A549 (cell line): Measurements from ENCODE around the gene AJAP1. TPM values are rescaled to one million over a fixed set of nuclear protein-coding genes. Genes with fewer than 3 reads are reported as not detected.

ENCODE experiments used
- ATAC-seq, 2 experiments: fragments of 200-7000 bp in 1 of 2; fragments of >200 bp in 1 of 2; cut with Nextera tagmentation in 1 of 2; cut with Tn5 transposase in 1 of 2; 3 replicates each; pipeline versions ENCODE4 v1.8.0 to v1.9.1; 2018 to 2020; ENCODE audit warnings: mild to moderate bottlenecking in 1 of 2, moderate library complexity in 1 of 2
- CTCF ChIA-PET: fragments of 300-600 bp; sonication (Branson Sonifier 250); formaldehyde crosslinking; extraction: SDS; loops from one replicate; lab custom pipeline; 2021; ENCODE audit warnings: antibody characterized with exemption, inconsistent platforms; lab: Yijun Ruan, JAX
- POLR2A ChIA-PET: fragments of 350-600 bp; formaldehyde crosslinking; extraction: SDS; loops from one replicate; lab custom pipeline; 2021; ENCODE audit warnings: antibody characterized with exemption, inconsistent platforms; lab: Yijun Ruan, JAX
- DNase-seq, 2 experiments: peaks; one replicate each; pipeline versions ENCODE4 v3.0.0 to v3.0.0-alpha.2; 2011 to 2016; ENCODE audit warnings: low read depth in 1 of 2, low spot score in 1 of 2
- FAIRE-seq: peaks from 2 replicates; lab custom pipeline; 2011; peaks lifted over from hg19 to GRCh38; lab: Jason Lieb, UNC
- H3K27ac ChIP-seq, 2 experiments: fragments of >200 bp; sonication (Bioruptor Twin); formaldehyde crosslinking; 3 replicates each; pipeline ENCODE4 v1.5.1; 2016 to 2017
- H3K4me1 ChIP-seq: fragments of >200 bp; sonication (Bioruptor Twin); formaldehyde crosslinking; 3 replicates; pipeline ENCODE4 v1.6.1; 2016
- H3K4me2 ChIP-seq: fragments of >200 bp; sonication (Bioruptor Twin); formaldehyde crosslinking; 3 replicates; pipeline ENCODE4 v1.6.1; 2016
- H3K4me3 ChIP-seq: fragments of >200 bp; sonication (Bioruptor Twin); formaldehyde crosslinking; 3 replicates; pipeline ENCODE4 v1.5.1; 2016
- H3K9me3 ChIP-seq: fragments of >200 bp; sonication (Bioruptor Twin); formaldehyde crosslinking; 3 replicates; pipeline ENCODE4 v1.6.1; 2016
- CBX2 ChIP-seq: fragments of 200-600 bp; sonication (generic); IDR thresholded peaks from 2 replicates; pipeline ENCODE4 v1.6.1; 2016; ENCODE audit warnings: low read depth, mild to moderate bottlenecking, borderline replicate concordance
- CBX8 ChIP-seq: fragments of 200-600 bp; sonication (generic); IDR thresholded peaks from 2 replicates; pipeline ENCODE4 v1.6.1; 2016
- CEBPB ChIP-seq, 2 experiments: fragments of >200 bp in 1 of 2; sonication (Bioruptor Twin) in 1 of 2; formaldehyde crosslinking in 1 of 2; IDR thresholded peaks; 2 replicates each; pipeline ENCODE4 v1.6.1; 2012 to 2016
- EHF ChIP-seq: fragments of 250-450 bp; sonication (Bioruptor Pico); IDR thresholded peaks from 2 replicates; pipeline ENCODE4 v1.5.0; 2020; ENCODE audit warnings: mild to moderate bottlenecking
- EP300 ChIP-seq, 2 experiments: fragments of >200 bp; sonication (Bioruptor Twin); formaldehyde crosslinking; IDR thresholded peaks; 2 replicates in 1 of 2; 3 replicates in 1 of 2; pipeline ENCODE4 v1.6.1; 2016 to 2017
- FOXS1 ChIP-seq: fragments of 250-450 bp; sonication (Bioruptor Pico); IDR thresholded peaks from 2 replicates; pipeline ENCODE4 v1.5.0; 2020; ENCODE audit warnings: mild to moderate bottlenecking, moderate library complexity
- HDAC2 ChIP-seq: fragments of 200-600 bp; sonication (generic); IDR thresholded peaks from 2 replicates; pipeline ENCODE4 v1.6.1; 2016
- HES2 ChIP-seq: fragments of >200 bp; sonication (Bioruptor Twin); formaldehyde crosslinking; IDR thresholded peaks from 2 replicates; pipeline ENCODE4 v1.6.1; 2016
- JUN ChIP-seq, 2 experiments: fragments of >200 bp; sonication (Bioruptor Twin); formaldehyde crosslinking; IDR thresholded peaks; 2 replicates in 1 of 2; 3 replicates in 1 of 2; pipeline ENCODE4 v1.6.1; 2016 to 2017
- JUNB ChIP-seq: fragments of >200 bp; sonication (Bioruptor Twin); formaldehyde crosslinking; IDR thresholded peaks from 2 replicates; pipeline ENCODE4 v1.6.1; 2016
- KDM5A ChIP-seq: fragments of 200-600 bp; sonication (generic); IDR thresholded peaks from 2 replicates; pipeline ENCODE4 v1.6.1; 2016; ENCODE audit warnings: antibody characterized with exemption, mild to moderate bottlenecking
- MAFK ChIP-seq: fragments of 450-650 bp; IDR thresholded peaks from 2 replicates; pipeline ENCODE4 v1.6.1; 2014; ENCODE audit not compliant: partially characterized antibody
- PHF8 ChIP-seq: fragments of 200-600 bp; sonication (generic); IDR thresholded peaks from 2 replicates; pipeline ENCODE4 v1.6.1; 2016; ENCODE audit warnings: low read depth, mild to moderate bottlenecking, antibody characterized with exemption, moderate library complexity, borderline replicate concordance
- POLR2AphosphoS2 ChIP-seq: conservative IDR thresholded peaks from 2 replicates; pipeline ENCODE4 v1.6.1; 2012; ENCODE audit warnings: low read length, improper control_type of control experiment, inconsistent platforms
- RARB ChIP-seq: fragments of 250-450 bp; sonication (Bioruptor Pico); IDR thresholded peaks from 2 replicates; pipeline ENCODE4 v1.8.0; 2021; ENCODE audit warnings: mild to moderate bottlenecking, moderate library complexity
- TFCP2L1 ChIP-seq: fragments of 250-450 bp; sonication (Bioruptor Pico); IDR thresholded peaks from 2 replicates; pipeline ENCODE4 v1.5.0; 2021; ENCODE audit warnings: mild to moderate bottlenecking
- ZSCAN20 ChIP-seq: fragments of 250-450 bp; sonication (Bioruptor Pico); IDR thresholded peaks from 2 replicates; pipeline ENCODE4 v1.8.0; 2022; ENCODE audit warnings: mild to moderate bottlenecking, moderate library complexity
- WGBS: methylation state at CpG from one replicate; pipeline ENCODE4 v1.1.6; 2017; ENCODE audit errors: missing lambda C conversion rate; 5-methylcytosine and 5-hydroxymethylcytosine counted together
- polyA plus RNA-seq, 4 experiments: library from polyadenylated mRNA; depleted of rRNA in 3 of 4; stranded (reverse); fragments of >200 nt; fragmentation: RNase III in 1 of 4; extraction: RNeasy Plus Mini Kit Qiagen cat#74134 plus additional on column Dnase treatment in 1 of 4; gene quantifications; 2 replicates in 3 of 4; 3 replicates in 1 of 4; pipeline ENCODE4 v1.2.3, GENCODE V29; 2011 to 2017
- TF ChIP-seq, protein P1 (sequence below): fragments of 250-450 bp; sonication (Bioruptor Pico); IDR thresholded peaks from 2 replicates; pipeline ENCODE4 v1.5.0; 2020; ENCODE audit warnings: low read depth, mild to moderate bottlenecking, moderate library complexity
- TF ChIP-seq, protein P2 (sequence below): fragments of 250-450 bp; sonication (Bioruptor Pico); IDR thresholded peaks from 2 replicates; pipeline ENCODE4 v1.5.0; 2021; ENCODE audit warnings: mild to moderate bottlenecking, moderate library complexity, borderline replicate concordance
- TF ChIP-seq, protein P3 (sequence below): fragments of 200-600 bp; sonication (generic); IDR thresholded peaks from 2 replicates; pipeline ENCODE4 v1.6.1; 2016; ENCODE audit warnings: antibody characterized with exemption, mild to moderate bottlenecking, moderate library complexity

Gene AJAP1
- polyA plus RNA-seq, 2 of the 4 experiments (the other 2 are of a cell fraction), result not detected

GRCh38 chr1:4684864-4685522 lies 30.6 kb downstream of the AJAP1 start:
- Histone ChIP-seq H3K27ac (no peak overlapping the region), H3K4me1 (no peaks in the 10 kb centered on the region), H3K9me3 (no peaks in the 10 kb centered on the region), H3K4me2 (no peak overlapping the region), H3K4me3 (no peak overlapping the region)
- CTCF ChIA-PET, result no interaction called here
- no peak for TF ChIP-seq RARB (CRISPR knock-in tag)
- TF ChIP-seq EHF (CRISPR knock-in tag), result no peak
- no peak for TF ChIP-seq PHF8
- no peak for TF ChIP-seq EP300 (IDR thresholded peaks at IDR 0.05)
- 47% methylated on average over 5 of the region's 7 CpGs for WGBS
- POLR2A ChIA-PET, result no interaction called here
- FAIRE-seq, result no peak
- no peak for ATAC-seq
- no peak for DNase-seq

DNA sequence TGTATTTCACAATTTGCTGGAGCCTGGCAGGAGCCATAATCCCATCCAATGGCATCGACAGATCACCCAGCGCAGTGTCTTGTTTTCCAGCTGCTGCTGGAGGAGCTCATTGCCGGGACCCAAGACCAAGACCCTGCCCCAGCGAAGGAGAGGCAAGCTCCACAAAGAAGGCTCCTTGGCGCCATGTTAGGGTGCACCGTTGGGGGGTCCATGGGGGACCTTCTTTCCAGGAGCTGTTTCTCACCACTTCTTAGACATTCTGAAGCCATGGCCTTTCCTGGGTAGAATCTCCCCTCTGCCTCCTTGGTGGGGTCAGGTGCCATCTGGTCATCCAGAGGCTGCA lies 31.1 kb downstream of the AJAP1 start:
- ChIA-PET POLR2A (no interaction called here), CTCF (no interaction called here)
- H3K4me2 ChIP-seq, result no peak overlapping the region
- TF ChIP-seq ZSCAN20 (CRISPR knock-in tag) (no peak), CBX8 (no peak), FOXS1 (CRISPR knock-in tag) (no peak), HDAC2 (no peak), HES2 (no peak), CBX2 (no peak), KDM5A (no peak)
- TF ChIP-seq, protein P1, sequence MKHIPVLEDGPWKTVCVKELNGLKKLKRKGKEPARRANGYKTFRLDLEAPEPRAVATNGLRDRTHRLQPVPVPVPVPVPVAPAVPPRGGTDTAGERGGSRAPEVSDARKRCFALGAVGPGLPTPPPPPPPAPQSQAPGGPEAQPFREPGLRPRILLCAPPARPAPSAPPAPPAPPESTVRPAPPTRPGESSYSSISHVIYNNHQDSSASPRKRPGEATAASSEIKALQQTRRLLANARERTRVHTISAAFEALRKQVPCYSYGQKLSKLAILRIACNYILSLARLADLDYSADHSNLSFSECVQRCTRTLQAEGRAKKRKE (CRISPR knock-in tag), result no peak
- H3K27ac ChIP-seq, result no peak overlapping the region
- H3K9me3 ChIP-seq, result no peaks in the 10 kb centered on the region
- no peak for FAIRE-seq
- WGBS, result 31% methylated on average over 4 of the region's 6 CpGs
- no peak overlapping the region for H3K4me3 ChIP-seq
- no peak for DNase-seq
- ATAC-seq, result no peak
- no peaks in the 10 kb centered on the region for H3K4me1 ChIP-seq

- ATAC-seq, result no peak
- H3K4me3 ChIP-seq, result no peak overlapping the region
- no peak overlapping the region for H3K27ac ChIP-seq
- TF ChIP-seq, protein P2, sequence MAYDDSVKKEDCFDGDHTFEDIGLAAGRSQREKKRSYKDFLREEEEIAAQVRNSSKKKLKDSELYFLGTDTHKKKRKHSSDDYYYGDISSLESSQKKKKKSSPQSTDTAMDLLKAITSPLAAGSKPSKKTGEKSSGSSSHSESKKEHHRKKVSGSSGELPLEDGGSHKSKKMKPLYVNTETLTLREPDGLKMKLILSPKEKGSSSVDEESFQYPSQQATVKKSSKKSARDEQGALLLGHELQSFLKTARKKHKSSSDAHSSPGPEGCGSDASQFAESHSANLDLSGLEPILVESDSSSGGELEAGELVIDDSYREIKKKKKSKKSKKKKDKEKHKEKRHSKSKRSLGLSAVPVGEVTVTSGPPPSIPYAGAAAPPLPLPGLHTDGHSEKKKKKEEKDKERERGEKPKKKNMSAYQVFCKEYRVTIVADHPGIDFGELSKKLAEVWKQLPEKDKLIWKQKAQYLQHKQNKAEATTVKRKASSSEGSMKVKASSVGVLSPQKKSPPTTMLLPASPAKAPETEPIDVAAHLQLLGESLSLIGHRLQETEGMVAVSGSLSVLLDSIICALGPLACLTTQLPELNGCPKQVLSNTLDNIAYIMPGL (CRISPR knock-in tag), result no peak
- TF ChIP-seq TFCP2L1 (CRISPR knock-in tag) (no peak), POLR2AphosphoS2 (no peak), CEBPB (IDR thresholded peaks at IDR 0.05) (no peak), JUNB (no peak), MAFK (no peak), JUN (IDR thresholded peaks at IDR 0.05) (no peak)
- TF ChIP-seq, protein P3, sequence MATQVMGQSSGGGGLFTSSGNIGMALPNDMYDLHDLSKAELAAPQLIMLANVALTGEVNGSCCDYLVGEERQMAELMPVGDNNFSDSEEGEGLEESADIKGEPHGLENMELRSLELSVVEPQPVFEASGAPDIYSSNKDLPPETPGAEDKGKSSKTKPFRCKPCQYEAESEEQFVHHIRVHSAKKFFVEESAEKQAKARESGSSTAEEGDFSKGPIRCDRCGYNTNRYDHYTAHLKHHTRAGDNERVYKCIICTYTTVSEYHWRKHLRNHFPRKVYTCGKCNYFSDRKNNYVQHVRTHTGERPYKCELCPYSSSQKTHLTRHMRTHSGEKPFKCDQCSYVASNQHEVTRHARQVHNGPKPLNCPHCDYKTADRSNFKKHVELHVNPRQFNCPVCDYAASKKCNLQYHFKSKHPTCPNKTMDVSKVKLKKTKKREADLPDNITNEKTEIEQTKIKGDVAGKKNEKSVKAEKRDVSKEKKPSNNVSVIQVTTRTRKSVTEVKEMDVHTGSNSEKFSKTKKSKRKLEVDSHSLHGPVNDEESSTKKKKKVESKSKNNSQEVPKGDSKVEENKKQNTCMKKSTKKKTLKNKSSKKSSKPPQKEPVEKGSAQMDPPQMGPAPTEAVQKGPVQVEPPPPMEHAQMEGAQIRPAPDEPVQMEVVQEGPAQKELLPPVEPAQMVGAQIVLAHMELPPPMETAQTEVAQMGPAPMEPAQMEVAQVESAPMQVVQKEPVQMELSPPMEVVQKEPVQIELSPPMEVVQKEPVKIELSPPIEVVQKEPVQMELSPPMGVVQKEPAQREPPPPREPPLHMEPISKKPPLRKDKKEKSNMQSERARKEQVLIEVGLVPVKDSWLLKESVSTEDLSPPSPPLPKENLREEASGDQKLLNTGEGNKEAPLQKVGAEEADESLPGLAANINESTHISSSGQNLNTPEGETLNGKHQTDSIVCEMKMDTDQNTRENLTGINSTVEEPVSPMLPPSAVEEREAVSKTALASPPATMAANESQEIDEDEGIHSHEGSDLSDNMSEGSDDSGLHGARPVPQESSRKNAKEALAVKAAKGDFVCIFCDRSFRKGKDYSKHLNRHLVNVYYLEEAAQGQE, result no peak
- TF ChIP-seq, all 56 proteins: peak for 0
- Histone ChIP-seq H3K9me3 (no peaks in the 10 kb centered on the region), H3K4me2 (no peak overlapping the region), H3K4me1 (0 out of 3 replicates have a peak, but pooled peaks cover 2% of the 10 kb centered on the region)
- no peak for FAIRE-seq
- CTCF ChIA-PET, result no interaction called here
- POLR2A ChIA-PET, result no interaction called here
- DNase-seq, result no peak
- 32% methylated on average over 11 of the region's 11 CpGs for WGBS
These were observed 33.5 kb downstream of the AJAP1 start for GRCh38 chr1:4687943-4688342.
